Epithelial cell of prostate (primary cell): Measurements from ENCODE around the gene CDS1.
A peak's percentile ranks its signal among the peaks of the same experiment; 100 is the strongest.
"Not testable (repeated sequence)": the region's sequence is repeated elsewhere in the genome, so short reads cannot be mapped to it uniquely, and the experiment has no call there.

Source experiments
- DNase-seq: peaks from one replicate; pipeline ENCODE4 v3.0.0-alpha.2; 2011; ENCODE audit warnings: low read depth, low spot score
- H3K27ac ChIP-seq: fragments of 450-650 bp; 2 replicates; pipeline ENCODE4 v1.5.1; 2017; ENCODE audit warnings: mild to moderate bottlenecking

The CDS1 gene

GRCh38 chr4:84664767-84665166, 81.8 kb downstream of the CDS1 start:
- H3K27ac ChIP-seq, DNase-seq: not testable (repeated sequence)

- no peak overlapping the region for H3K27ac ChIP-seq
- no peak for DNase-seq
Observed at GRCh38 chr4:84666439-84666838, 83.5 kb downstream of the CDS1 start.

GRCh38 chr4:84669201-84669600, 86.3 kb downstream of the CDS1 start:
- H3K27ac ChIP-seq, result no peak overlapping the region
- DNase-seq, result no peak

GRCh38 chr4:84672177-84672576, 89.2 kb downstream of the CDS1 start:
- DNase-seq, result no peak
- H3K27ac ChIP-seq, result no peak overlapping the region

GRCh38 chr4:84673475-84674240, 90.7 kb downstream of the CDS1 start:
- peak; percentile 14 for DNase-seq
- H3K27ac ChIP-seq, result peak overlapping the region; percentile 37

GRCh38 chr4:84677093-84677492, 94.2 kb downstream of the CDS1 start:
- DNase-seq, result no peak
- H3K27ac ChIP-seq, result no peak overlapping the region

GRCh38 chr4:84677995-84678394, 95.1 kb downstream of the CDS1 start:
- no peak overlapping the region for H3K27ac ChIP-seq
- no peak for DNase-seq

- no peak for DNase-seq
- H3K27ac ChIP-seq, result no peak overlapping the region
Observed at GRCh38 chr4:84678976-84679744, 96.2 kb downstream of the CDS1 start.

- H3K27ac ChIP-seq, result no peak overlapping the region
- no peak for DNase-seq
Observed at GRCh38 chr4:84680956-84681355, 98.0 kb downstream of the CDS1 start.

- DNase-seq, result peak; percentile 20
- no peak overlapping the region for H3K27ac ChIP-seq
Observed at GRCh38 chr4:84681486-84682274, 98.8 kb downstream of the CDS1 start.

- not testable (repeated sequence) for DNase-seq, H3K27ac ChIP-seq
Observed at GRCh38 chr4:84682661-84683060, 99.7 kb downstream of the CDS1 start.

- H3K27ac ChIP-seq, result no peak overlapping the region
Observed at GRCh38 chr4:84683064-84683850, 100.3 kb downstream of the CDS1 start.

GRCh38 chr4:84684361-84684760, 101.4 kb downstream of the CDS1 start:
- DNase-seq, result no peak
- no peak overlapping the region for H3K27ac ChIP-seq

More at GRCh38 chr4:84683064-84683850, 100.3 kb downstream of the CDS1 start:
- DNase-seq, result no peak

GRCh38 chr4:84685105-84685504, 102.2 kb downstream of the CDS1 start:
- no peak for DNase-seq
- no peak overlapping the region for H3K27ac ChIP-seq

GRCh38 chr4:84688605-84689004, 105.7 kb downstream of the CDS1 start:
- DNase-seq, result no peak
- H3K27ac ChIP-seq, result no peak overlapping the region

- DNase-seq, result no peak
- H3K27ac ChIP-seq, result no peak overlapping the region
Observed at GRCh38 chr4:84689197-84689596, 106.3 kb downstream of the CDS1 start.

- peak overlapping the region; percentile 53 for H3K27ac ChIP-seq
- DNase-seq, result no peak
Observed at GRCh38 chr4:84690481-84690880, 107.6 kb downstream of the CDS1 start.

- peak; percentile 64 for DNase-seq
- H3K27ac ChIP-seq, result peak overlapping the region; percentile 53
Observed at GRCh38 chr4:84691170-84691691, 108.3 kb downstream of the CDS1 start.

GRCh38 chr4:84691800-84692199, 108.9 kb downstream of the CDS1 start:
- no peak for DNase-seq
- peak overlapping the region; percentile 53 for H3K27ac ChIP-seq

GRCh38 chr4:84697159-84697558, 114.2 kb downstream of the CDS1 start:
- H3K27ac ChIP-seq, result no peak overlapping the region
- DNase-seq, result no peak
